Thymus (tissue), 11 donors: Measurements from ENCODE around the gene UTP18. TPM values are rescaled to one million over a fixed set of nuclear protein-coding genes. Genes with fewer than 3 reads are reported as not detected.

Experiments
- DNase-seq, 9 donors: peaks; one replicate each; pipeline ENCODE4 v3.0.0-alpha.2; 2013; ENCODE audit warnings: low spot score in 9 of 9, low read depth in 6 of 9, missing footprints in 1 of 9
- H3K27ac ChIP-seq, 2 donors: one replicate each; pipeline ENCODE4 v1.5.1; 2013; ENCODE audit warnings: control low read depth in 1 of 2, low read depth in 1 of 2, low read length in 1 of 2, mild to moderate bottlenecking in 1 of 2, moderate library complexity in 1 of 2
- H3K27me3 ChIP-seq, 2 donors: one replicate each; pipeline ENCODE4 v1.5.1; 2013; ENCODE audit warnings: low read length in 1 of 2; ENCODE audit not compliant: control insufficient read depth in 2 of 2, insufficient read depth in 1 of 2
- H3K36me3 ChIP-seq, 2 donors: one replicate each; pipeline ENCODE4 v1.5.1; 2013; ENCODE audit warnings: low read length in 1 of 2, mild to moderate bottlenecking in 1 of 2, moderate library complexity in 1 of 2; ENCODE audit not compliant: control insufficient read depth in 2 of 2, insufficient read depth in 2 of 2
- H3K4me1 ChIP-seq, 2 donors: one replicate each; pipeline ENCODE4 v1.5.1; 2013; ENCODE audit warnings: low read length in 2 of 2; ENCODE audit not compliant: control insufficient read depth in 2 of 2, insufficient read depth in 2 of 2
- H3K4me3 ChIP-seq, 2 donors: one replicate each; pipeline ENCODE4 v1.5.1; 2013; ENCODE audit warnings: low read length in 2 of 2, control low read depth in 1 of 2, mild to moderate bottlenecking in 1 of 2
- H3K9me3 ChIP-seq, 2 donors: one replicate each; pipeline ENCODE4 v1.5.1; 2013; ENCODE audit warnings: low read length in 1 of 2, mild to moderate bottlenecking in 1 of 2; ENCODE audit not compliant: control insufficient read depth in 2 of 2, insufficient read depth in 1 of 2
- WGBS: extraction: QIAGEN DNeasy Blood & Tissue Kit; methylation state at CpG from one replicate; pipeline ENCODE4 v1.1.7; 2013; 5-methylcytosine and 5-hydroxymethylcytosine counted together
- polyA plus RNA-seq: library from polyadenylated mRNA; stranded (reverse); fragments of 200-250 nt; gene quantifications from one replicate; pipeline ENCODE4 v1.2.3, GENCODE V29; 2013
- total RNA-seq: library from RNA; stranded (reverse); fragments of 120-200 nt; gene quantifications from one replicate; pipeline ENCODE4 v1.2.4, GENCODE V29; 2013
- donor health status: healthy.

The UTP18 gene
- total and polyA plus RNA-seq, 2 donors = 37.8 to 56.2 TPM

- peaks cover 0 to under 1% of the 10 kb centered on the region in 2 donors for H3K4me1 ChIP-seq
- H3K36me3 ChIP-seq = peaks cover 4 to 26% of the 10 kb centered on the region in 2 donors
- no peak for DNase-seq
- H3K9me3 ChIP-seq = no peaks in the 10 kb centered on the region
- no peak overlapping the region for H3K4me3 ChIP-seq
- no peak overlapping the region for H3K27ac ChIP-seq
- no peaks in the 10 kb centered on the region for H3K27me3 ChIP-seq
These were observed 9.3 kb upstream of the UTP18 start for GRCh38 chr17:51251010-51251409.

- no peak for DNase-seq
- whole genome bisulfite sequencing = 97% methylated on average over 6 of the region's 6 CpGs
These were observed 4.7 kb upstream of the UTP18 start for GRCh38 chr17:51255673-51256072.

GRCh38 chr17:51256101-51256500 lies 4.2 kb upstream of the UTP18 start:
- no peak for DNase-seq
- Histone ChIP-seq H3K27me3 (no peaks in the 10 kb centered on the region), H3K36me3 (peaks cover 3 to 30% of the 10 kb centered on the region in 2 donors), H3K27ac (no peak overlapping the region), H3K4me3 (no peak overlapping the region), H3K9me3 (no peaks in the 10 kb centered on the region), H3K4me1 (peaks cover 11 to 12% of the 10 kb centered on the region in 2 donors)
- WGBS = 99% methylated on average over 3 of the region's 3 CpGs

More at GRCh38 chr17:51255673-51256072, 4.7 kb upstream of the UTP18 start:
- Histone ChIP-seq H3K4me3 (no peak overlapping the region), H3K27me3 (no peaks in the 10 kb centered on the region), H3K4me1 (peaks cover 10 to 12% of the 10 kb centered on the region in 2 donors), H3K27ac (no peak overlapping the region), H3K9me3 (no peaks in the 10 kb centered on the region), H3K36me3 (peaks cover 3 to 30% of the 10 kb centered on the region in 2 donors)

GRCh38 chr17:51257150-51258081 lies 2.9 kb upstream of the UTP18 start:
- Histone ChIP-seq H3K27ac (no peak overlapping the region), H3K9me3 (no peaks in the 10 kb centered on the region), H3K4me3 (no peak overlapping the region), H3K27me3 (no peaks in the 10 kb centered on the region), H3K4me1 (peaks cover 22 to 25% of the 10 kb centered on the region in 2 donors), H3K36me3 (peaks cover 3 to 26% of the 10 kb centered on the region in 2 donors)
- no peak for DNase-seq
- WGBS = 95% methylated on average over 3 of the region's 3 CpGs

- peaks cover 3 to 26% of the 10 kb centered on the region in 2 donors for H3K36me3 ChIP-seq
- 5% methylated on average over 18 of the region's 18 CpGs for WGBS
These were observed 1.4 kb upstream of the UTP18 start for GRCh38 chr17:51258756-51259563.

GRCh38 chr17:51259564-51260236 lies 646 bp upstream of the UTP18 start, which contains the start of gene MBTD1:
TSS of gene MBTD1 (minus strand) at chr17:51260049. CDS start at chr17:51225161, 34,888 bp downstream.
- peaks cover 27 to 28% of the 10 kb centered on the region in 2 donors for H3K4me1 ChIP-seq
- H3K4me3 ChIP-seq = peak within 1 kb of the TSS; percentile 84 to 95
- H3K36me3 ChIP-seq = peaks cover 3 to 23% of the 10 kb centered on the region in 2 donors
- H3K27me3 ChIP-seq = no peaks in the 10 kb centered on the region
- H3K27ac ChIP-seq = peak within 1 kb of the TSS; percentile 98 to 100
- under 1% methylated on average over 42 of the region's 42 CpGs for WGBS
- no peaks in the 10 kb centered on the region for H3K9me3 ChIP-seq
- DNase-seq = peak in 8 of 9 donors; percentile 96 to 100 (median 98)

More at GRCh38 chr17:51258756-51259563, 1.4 kb upstream of the UTP18 start:
- Histone ChIP-seq H3K9me3 (no peaks in the 10 kb centered on the region), H3K27ac (peak overlapping the region; percentile 98 to 100), H3K27me3 (no peaks in the 10 kb centered on the region), H3K4me3 (peak overlapping the region; percentile 84 to 95), H3K4me1 (peaks cover 27 to 28% of the 10 kb centered on the region in 2 donors)
- DNase-seq = peak in 4 of 9 donors; percentile 1 to 31 (median 15)

- Histone ChIP-seq H3K4me1 (peaks cover 25 to 27% of the 10 kb centered on the region in 2 donors), H3K27me3 (no peaks in the 10 kb centered on the region), H3K9me3 (no peaks in the 10 kb centered on the region), H3K27ac (peak overlapping the region; percentile 98 to 100), H3K36me3 (peaks cover 3 to 16% of the 10 kb centered on the region in 2 donors), H3K4me3 (peak overlapping the region; percentile 84 to 95)
- 7% methylated on average over 42 of the region's 42 CpGs for WGBS
- peak in 8 of 9 donors; percentile 2 to 89 (median 71) for DNase-seq
These were observed 948 bp downstream of the UTP18 start for GRCh38 chr17:51261024-51261963.

- no peak overlapping the region for H3K4me3 ChIP-seq
- peaks cover 25 to 27% of the 10 kb centered on the region in 2 donors for H3K4me1 ChIP-seq
- peaks cover 7 to 20% of the 10 kb centered on the region in 2 donors for H3K36me3 ChIP-seq
- no peak overlapping the region for H3K27ac ChIP-seq
- 95% methylated on average over 3 of the region's 3 CpGs for WGBS
- H3K27me3 ChIP-seq = no peaks in the 10 kb centered on the region
- DNase-seq = no peak
- H3K9me3 ChIP-seq = no peaks in the 10 kb centered on the region
These were observed 2.7 kb downstream of the UTP18 start for GRCh38 chr17:51263006-51263405.
